Measurements from ENCODE around the gene GCNA.

Gene GCNA

DNA sequence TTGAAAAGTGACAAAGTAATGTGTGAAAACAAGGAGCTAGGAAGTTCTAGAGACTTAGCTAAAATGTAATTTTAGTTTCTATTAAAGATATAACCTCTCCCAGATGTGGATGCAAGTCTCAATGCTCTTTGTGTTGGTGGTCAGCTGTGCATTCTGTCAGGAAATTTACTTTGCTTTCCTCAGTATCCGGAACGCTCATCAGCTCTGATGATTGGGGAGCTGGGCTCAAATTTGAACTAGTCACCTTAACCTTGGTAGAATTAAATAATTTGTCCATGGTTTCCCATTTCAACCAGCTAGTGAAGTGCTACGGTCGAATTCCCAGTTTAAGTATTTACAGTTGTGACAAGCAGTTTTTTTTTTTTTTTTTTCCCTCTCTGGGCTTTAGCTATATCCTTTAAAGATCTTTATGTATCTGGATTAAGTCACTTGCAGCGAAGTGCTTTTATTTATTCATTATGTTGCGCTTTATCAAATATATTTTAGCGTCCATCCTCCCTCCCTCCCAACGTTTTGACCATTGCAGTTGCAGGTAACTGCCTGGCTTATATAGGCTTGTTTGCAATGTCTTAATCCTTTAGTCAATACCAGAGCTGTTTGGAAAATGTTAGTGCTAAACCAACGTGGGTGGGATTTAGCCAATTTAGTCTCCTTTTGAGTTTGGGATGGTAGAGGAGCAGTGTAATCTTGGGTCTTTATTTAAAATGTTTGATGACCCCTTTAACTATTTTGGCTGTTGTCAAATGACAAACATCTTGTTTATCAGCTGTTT, 43.3 kb upstream of the GCNA start:
- TF ChIP-seq CTCF (IDR thresholded peaks at IDR 0.05; ENCODE audit: control insufficient read depth, insufficient read depth, low read depth, low read length, missing control alignments) = no peak
- H3K4me3 ChIP-seq (ENCODE audit: control insufficient read depth, low read depth, low read length) = peak overlapping the region; percentile 82
- no peak for DNase-seq (ENCODE audit: low read depth)

- no peak for DNase-seq (ENCODE audit: low read depth)
- peak overlapping the region; percentile 25 for H3K4me3 ChIP-seq (ENCODE audit: control insufficient read depth, low read depth, low read length)
- no peak for TF ChIP-seq CTCF (IDR thresholded peaks at IDR 0.05; ENCODE audit: control insufficient read depth, insufficient read depth, low read depth, low read length, missing control alignments)
Observed at GRCh38 chrX:71536285-71536684, 42.0 kb upstream of the GCNA start.

DNA sequence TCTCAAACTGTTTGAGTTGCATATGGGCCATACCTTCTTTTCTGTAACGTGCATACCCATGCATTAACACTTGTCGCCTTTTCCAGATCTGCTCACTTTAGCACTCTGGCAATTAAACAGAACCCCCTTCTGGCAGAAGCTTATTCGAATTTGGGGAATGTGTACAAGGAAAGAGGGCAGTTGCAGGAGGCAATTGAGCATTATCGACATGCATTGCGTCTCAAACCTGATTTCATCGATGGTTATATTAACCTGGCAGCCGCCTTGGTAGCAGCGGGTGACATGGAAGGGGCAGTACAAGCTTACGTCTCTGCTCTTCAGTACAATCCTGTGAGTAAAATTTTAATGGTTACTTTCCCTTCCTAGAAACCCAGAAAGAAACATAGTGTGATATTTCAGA, 40.5 kb upstream of the GCNA start:
- DNase-seq (ENCODE audit: low read depth) = no peak
- TF ChIP-seq CTCF (IDR thresholded peaks at IDR 0.05; ENCODE audit: control insufficient read depth, insufficient read depth, low read depth, low read length, missing control alignments) = no peak
- no peak overlapping the region for H3K4me3 ChIP-seq (ENCODE audit: control insufficient read depth, low read depth, low read length)

DNA sequence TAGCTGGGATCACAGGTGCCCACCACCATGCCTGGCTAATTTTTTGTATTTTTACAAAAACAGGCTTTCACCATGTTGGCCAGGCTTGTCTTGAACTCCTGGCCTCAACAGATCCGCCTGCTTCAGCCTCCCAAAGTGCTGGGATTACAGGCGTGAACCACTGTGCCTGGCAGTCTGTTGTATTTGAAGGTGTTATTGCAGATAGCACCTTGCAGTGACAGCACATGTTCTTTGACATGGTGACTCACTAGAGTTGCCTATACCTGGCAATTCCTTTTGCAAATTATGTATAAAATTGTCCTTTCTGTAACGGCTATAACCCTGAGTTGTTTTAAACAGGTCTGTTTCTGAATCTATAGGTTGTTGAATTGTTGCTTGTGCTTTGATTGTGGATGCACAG, 37.4 kb upstream of the GCNA start:
- TF ChIP-seq CTCF (IDR thresholded peaks at IDR 0.05; ENCODE audit: control insufficient read depth, insufficient read depth, low read depth, low read length, missing control alignments) = no peak
- H3K4me3 ChIP-seq (ENCODE audit: control insufficient read depth, low read depth, low read length) = no peak overlapping the region
- DNase-seq (ENCODE audit: low read depth) = no peak

- no peak for TF ChIP-seq CTCF (IDR thresholded peaks at IDR 0.05; ENCODE audit: control insufficient read depth, insufficient read depth, low read depth, low read length, missing control alignments)
- DNase-seq (ENCODE audit: low read depth) = peak; percentile 61
- H3K4me3 ChIP-seq (ENCODE audit: control insufficient read depth, low read depth, low read length) = no peak overlapping the region
Observed at GRCh38 chrX:71541210-71542022, 36.8 kb upstream of the GCNA start.

DNA sequence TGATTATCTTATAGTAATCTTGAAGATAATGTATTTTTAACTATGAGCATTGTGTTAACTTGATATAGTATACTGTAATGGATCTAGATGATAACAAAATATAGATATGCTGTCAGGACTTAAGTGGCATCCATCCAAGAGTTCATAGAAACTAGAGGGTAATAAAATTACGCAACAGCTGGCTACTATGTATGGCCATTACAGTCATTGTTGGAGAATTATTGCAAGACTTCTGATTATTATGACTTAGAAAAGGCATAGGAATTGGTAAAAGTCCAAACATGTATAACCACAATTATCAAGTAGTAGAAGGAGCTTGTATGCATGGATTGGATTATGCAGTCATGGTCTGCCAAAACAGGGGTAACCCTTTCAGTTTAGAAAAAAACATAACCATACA, 35.8 kb upstream of the GCNA start:
- no peak for TF ChIP-seq CTCF (IDR thresholded peaks at IDR 0.05; ENCODE audit: control insufficient read depth, insufficient read depth, low read depth, low read length, missing control alignments)
- H3K4me3 ChIP-seq (ENCODE audit: control insufficient read depth, low read depth, low read length) = no peak overlapping the region
- DNase-seq (ENCODE audit: low read depth) = peak; percentile 35
